Epithelial cell of esophagus (primary cell): ENCODE data around the gene UGT3A1.

Experiments used
- DNase-seq: peaks from one replicate; pipeline ENCODE4 v3.0.0; 2010; ENCODE audit warnings: low read depth
- H3K4me3 ChIP-seq: 2 replicates; pipeline ENCODE4 v1.5.1; 2011; ENCODE audit warnings: mild to moderate bottlenecking, low read length, control low read depth
- TF ChIP-seq, protein P1 (sequence below): IDR thresholded peaks from 2 replicates; pipeline ENCODE4 v1.5.1; 2011; ENCODE audit warnings: low read depth, mild to moderate bottlenecking, low read length, control low read depth, inconsistent platforms; ENCODE audit not compliant: insufficient read depth; ENCODE audit errors: missing control alignments

Gene UGT3A1

DNA sequence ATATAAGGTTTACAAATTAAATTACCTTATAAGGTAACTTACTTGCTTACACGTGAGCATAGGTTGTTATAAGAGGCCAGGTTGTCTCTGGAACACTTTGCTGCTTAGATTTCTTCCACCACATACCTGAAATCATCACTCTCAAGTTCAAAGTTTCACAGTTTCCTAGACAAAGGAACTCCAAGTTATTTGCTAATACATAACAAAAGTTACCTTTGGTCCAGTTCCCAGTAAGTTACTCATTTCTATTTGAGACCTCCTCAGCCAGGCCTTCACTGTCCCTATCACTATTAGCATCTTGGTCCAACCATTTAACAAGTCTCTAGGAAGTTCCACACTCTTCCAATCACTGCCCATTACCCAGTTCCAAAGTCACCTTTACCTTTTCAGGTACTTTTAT is 18.5 kb upstream of the UGT3A1 start:
- no peak overlapping the region for H3K4me3 ChIP-seq
- no peak for DNase-seq
- TF ChIP-seq, protein P1, sequence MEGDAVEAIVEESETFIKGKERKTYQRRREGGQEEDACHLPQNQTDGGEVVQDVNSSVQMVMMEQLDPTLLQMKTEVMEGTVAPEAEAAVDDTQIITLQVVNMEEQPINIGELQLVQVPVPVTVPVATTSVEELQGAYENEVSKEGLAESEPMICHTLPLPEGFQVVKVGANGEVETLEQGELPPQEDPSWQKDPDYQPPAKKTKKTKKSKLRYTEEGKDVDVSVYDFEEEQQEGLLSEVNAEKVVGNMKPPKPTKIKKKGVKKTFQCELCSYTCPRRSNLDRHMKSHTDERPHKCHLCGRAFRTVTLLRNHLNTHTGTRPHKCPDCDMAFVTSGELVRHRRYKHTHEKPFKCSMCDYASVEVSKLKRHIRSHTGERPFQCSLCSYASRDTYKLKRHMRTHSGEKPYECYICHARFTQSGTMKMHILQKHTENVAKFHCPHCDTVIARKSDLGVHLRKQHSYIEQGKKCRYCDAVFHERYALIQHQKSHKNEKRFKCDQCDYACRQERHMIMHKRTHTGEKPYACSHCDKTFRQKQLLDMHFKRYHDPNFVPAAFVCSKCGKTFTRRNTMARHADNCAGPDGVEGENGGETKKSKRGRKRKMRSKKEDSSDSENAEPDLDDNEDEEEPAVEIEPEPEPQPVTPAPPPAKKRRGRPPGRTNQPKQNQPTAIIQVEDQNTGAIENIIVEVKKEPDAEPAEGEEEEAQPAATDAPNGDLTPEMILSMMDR: no peak

DNA sequence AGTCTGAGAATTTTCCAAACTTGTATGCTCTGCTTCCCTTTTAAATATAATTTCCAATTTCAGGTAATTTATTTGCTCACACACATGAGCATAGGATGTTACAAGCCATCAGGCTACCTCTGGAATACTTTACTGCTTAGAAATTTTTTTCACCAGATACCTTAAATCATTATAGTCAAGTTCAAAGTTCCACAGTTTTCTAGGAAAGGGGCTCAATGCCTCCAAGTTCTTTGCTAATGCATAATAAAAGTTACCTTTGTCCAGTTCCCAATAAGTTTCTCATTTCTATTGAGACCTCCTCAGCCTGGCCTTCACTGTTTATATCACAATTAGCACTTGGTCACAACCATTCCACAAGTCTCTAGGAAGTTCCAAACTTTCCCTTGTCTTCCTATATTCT is 16.2 kb upstream of the UGT3A1 start:
- H3K4me3 ChIP-seq: no peak overlapping the region
- TF ChIP-seq, protein P1: no peak
- no peak for DNase-seq

DNA sequence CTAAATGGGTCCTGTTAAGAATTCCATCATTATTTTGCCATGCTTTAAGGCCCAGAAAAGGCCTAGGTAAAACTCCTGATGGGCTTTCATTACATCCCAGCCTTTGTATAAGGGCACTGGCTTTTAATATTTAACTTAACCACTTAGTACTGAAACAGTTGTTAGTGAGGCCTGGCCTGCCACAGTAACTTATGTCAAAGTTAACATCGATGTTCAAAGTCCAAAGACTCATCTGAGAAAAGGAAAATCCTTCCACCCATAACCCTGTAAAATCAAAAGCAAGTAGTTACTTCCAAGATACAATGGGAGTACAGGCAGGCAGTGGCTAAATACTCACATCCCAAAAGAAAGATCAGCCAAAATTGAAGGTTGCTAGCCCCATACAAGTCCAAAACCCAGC is 15.0 kb upstream of the UGT3A1 start:
- TF ChIP-seq, protein P1: no peak
- DNase-seq: no peak
- H3K4me3 ChIP-seq: no peak overlapping the region

DNA sequence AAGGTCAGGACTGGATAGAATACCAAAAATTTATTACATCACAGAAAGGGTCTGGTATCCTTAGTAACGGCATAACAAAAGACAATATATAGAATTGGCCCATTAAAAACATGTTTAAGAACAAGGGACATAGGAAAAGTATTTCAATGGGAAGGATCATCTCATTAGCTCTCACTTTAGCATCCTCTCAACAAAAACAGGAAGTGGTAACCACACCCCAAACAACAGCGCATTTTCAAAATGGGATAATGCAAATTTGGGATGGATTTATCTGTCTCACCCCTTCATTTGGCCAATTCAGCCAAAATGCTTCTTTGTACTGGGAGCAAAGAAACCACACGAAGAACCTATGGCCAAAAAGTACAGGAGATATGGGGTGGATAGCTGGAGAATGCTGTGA is 9.8 kb upstream of the UGT3A1 start:
- no peak overlapping the region for H3K4me3 ChIP-seq
- no peak for DNase-seq
- TF ChIP-seq, protein P1: no peak

DNA sequence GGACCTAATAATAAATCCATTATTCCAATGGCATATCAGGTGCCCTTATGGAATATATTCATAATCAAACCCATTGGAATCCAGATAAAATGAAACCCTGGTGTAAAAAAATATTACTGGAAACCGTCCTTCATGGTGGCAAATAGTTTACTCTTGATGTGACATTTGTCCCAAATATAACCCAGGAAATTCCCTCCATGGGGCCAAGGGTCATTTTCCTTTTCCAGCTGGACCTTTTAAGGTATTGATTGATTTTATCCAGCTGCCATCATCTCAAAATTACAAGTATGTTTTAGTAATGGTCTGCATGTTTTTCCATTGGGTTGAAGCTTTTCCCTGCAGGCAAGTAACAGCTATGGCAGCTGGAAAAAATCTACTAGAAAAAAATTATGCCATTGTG is 8.4 kb upstream of the UGT3A1 start:
- H3K4me3 ChIP-seq: no peak overlapping the region
- TF ChIP-seq, protein P1: no peak
- no peak for DNase-seq

DNA sequence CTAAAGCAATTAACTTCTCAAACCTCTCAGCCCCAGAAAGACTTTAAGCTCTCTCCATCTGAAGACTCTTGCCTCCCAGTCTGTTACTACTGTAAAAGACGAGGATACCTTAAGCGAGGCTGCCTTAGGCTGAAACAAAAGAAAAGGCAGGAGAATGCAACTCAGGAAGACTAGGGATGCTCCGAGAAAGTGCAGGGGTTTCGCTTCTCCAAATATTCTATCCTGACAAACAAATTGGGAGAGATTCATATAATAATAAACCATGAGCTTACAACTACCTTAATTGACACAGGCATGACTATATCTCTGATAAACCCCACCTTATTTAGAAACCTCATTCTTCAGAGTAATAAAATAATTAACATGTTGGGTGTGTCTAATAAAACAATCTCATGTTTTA is 4.9 kb upstream of the UGT3A1 start:
- TF ChIP-seq, protein P1: no peak
- no peak for DNase-seq
- H3K4me3 ChIP-seq: no peak overlapping the region

DNA sequence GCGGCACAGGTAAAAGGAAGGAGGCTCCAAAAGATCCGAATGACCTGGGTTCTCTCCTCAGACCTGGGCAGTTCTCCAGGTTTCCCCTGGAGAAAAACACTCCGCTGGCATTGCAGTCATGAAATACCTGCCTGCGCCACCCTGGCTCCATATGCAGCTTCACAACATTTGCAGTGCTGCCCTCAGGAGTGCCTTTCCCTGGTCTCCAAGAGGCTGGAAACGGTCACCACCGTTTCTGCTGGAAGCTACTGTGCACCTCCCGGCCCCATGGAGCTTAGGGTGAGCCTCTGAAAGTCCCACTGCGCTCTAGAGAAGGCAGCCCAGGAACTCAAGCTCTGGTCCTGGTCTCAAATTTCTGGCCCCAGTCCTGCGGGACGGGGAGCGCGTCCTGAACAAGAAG is 670 bp downstream of the UGT3A1 start:
- H3K4me3 ChIP-seq: no peak overlapping the region
- TF ChIP-seq, protein P1: no peak
- no peak for DNase-seq
